HG03196 (cell line): Measurements from ENCODE around the gene COL13A1.

ENCODE experiments used
- ATAC-seq: cut with Tn5 transposase; IDR thresholded peaks from one replicate; pipeline ENCODE4 v1.9.1; 2021; ENCODE audit not compliant: unreplicated experiment

Gene COL13A1

GRCh38 chr10:69819716-69820506 is 18.2 kb downstream of the COL13A1 start:
- ATAC-seq: no peak

DNA sequence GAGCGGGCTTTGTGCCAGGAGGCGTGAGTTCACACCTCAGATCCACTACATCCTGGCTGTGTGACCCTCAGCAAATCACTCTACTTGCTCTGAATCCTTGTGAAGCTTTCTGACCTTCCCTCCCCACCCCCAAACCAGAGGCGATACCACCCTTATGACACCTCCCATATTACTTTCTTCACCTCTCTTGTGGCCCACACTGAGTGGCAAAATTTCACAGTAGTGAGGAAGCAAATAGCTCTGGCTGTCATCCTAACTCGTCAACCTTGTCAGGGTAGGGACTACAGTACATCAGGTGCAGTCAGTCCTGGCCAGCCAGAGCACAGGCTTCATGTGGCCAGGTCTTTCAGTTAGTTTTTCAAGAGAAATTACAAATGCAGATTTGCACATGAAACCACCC is 19.1 kb downstream of the COL13A1 start:
- ATAC-seq: no peak

- no peak for ATAC-seq
Observed at GRCh38 chr10:69825604-69826003, 23.9 kb downstream of the COL13A1 start.

- ATAC-seq: no peak
Observed at GRCh38 chr10:69826094-69826493, 24.4 kb downstream of the COL13A1 start.

DNA sequence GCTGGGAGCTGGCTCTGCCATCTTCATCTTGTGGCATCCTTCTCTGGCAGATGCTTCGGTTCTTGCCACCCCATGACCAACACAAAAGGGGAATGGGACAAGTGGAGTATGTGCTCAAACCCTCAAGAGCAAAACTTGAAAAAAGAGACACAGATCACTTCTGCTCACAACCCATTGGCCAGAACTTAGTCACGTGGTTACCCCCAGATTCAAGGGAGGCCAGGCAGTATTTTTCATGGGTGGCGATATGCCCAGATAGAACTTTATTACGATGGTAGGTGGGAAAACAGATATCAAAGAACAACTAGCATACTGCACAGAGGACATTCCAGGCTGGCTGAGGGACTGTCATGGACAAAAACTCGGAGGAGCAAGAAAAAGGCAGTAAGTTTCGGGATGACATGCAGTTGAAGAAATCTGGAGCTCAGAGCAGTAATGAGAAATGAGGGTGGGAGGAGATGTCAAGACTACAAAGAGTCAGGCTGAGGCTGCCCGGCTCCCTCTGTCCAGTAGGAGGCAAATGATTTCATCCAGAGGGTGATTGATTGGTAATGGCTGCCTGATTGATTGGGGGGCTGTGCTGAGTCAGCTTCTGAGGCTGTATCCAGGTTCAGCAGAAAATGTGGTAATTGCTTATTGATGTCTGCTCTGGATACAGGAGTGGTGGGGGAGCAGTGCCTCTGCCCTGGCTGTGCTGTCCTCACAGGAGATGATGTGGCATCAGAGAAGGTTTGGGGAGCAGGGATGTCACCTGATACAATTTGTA is 25.3 kb downstream of the COL13A1 start:
- ATAC-seq: no peak

DNA sequence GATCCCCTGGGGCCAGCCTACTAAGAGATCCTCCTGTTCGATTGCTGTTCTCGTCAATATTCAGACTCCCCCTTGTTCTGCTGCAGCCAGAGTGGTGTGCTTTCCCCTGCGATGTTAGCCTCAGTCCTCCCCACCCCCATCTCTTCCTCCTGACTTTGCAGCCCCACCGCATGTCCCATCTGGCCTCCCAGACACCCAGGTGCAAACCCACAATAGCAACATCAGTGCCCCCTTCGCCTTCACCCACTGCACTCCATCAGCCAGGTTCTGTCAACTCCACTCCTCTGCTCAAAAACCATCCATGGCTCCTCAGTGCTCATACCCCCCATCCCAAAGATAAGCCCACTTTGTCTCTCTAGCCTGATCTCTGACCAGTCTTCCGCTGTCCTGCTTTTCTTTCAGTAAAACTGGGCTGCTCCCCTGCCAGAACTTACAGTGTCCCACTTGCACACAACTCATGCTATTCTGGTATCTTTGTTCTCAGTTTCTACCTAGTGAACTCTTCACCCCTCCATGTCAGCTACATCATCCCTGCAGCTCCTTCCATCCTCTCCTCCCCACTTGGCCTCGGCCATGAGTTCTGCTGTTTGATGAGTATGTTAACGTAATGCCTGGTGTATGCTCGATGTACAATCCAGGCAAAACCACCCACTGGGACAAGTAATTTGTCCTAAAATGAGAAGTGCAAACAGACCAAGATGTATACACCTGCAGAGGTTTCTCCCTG is 26.6 kb downstream of the COL13A1 start:
- ATAC-seq: no peak

GRCh38 chr10:69829775-69830174 is 28.1 kb downstream of the COL13A1 start:
- no peak for ATAC-seq

GRCh38 chr10:69831231-69831855 is 29.6 kb downstream of the COL13A1 start:
- ATAC-seq: no peak

GRCh38 chr10:69835233-69835632 is 33.5 kb downstream of the COL13A1 start:
- no peak for ATAC-seq

- ATAC-seq: no peak
Observed at GRCh38 chr10:69835875-69836730, 34.4 kb downstream of the COL13A1 start.

- no peak for ATAC-seq
Observed at GRCh38 chr10:69836731-69837030, 35.0 kb downstream of the COL13A1 start.

DNA sequence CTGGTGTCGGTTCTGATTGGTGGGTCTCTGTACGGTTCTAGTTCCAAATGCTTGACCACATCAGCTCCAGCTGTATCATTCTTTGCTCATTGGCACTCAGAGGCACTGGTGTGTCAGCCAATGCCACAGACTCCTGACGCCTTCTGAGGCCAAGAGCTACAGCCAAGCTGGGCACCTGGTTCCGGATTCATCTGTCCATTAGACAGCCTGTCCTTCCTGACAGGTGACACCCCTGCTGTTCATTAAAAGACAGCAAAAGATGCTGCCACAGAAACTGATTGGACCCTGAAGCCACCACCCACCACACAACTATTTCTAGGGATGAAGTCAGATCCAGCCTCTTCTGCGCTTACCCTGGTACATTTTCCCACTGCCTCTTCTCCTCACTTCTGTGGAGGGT is 35.6 kb downstream of the COL13A1 start:
- ATAC-seq: no peak

DNA sequence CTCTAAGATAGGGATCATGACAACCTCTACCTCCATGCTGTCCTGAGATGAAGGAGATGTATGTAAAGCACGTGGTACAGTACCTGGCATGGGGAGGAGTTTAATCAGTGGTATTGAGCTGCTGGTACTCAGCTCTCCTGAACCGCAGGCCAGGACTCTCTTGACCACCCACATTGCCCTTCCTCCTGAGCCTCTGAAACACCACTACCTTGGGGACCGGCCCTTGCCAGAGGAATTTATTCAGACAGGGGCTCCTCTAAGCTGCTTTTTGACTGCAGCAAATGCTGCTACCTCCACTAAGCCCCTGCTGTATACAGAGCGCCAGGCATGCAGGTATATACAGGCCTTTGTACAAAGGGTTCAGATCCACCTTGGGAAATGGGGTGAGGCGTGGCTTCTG is 36.7 kb downstream of the COL13A1 start:
- ATAC-seq: no peak

GRCh38 chr10:69838853-69839252 is 37.1 kb downstream of the COL13A1 start:
- no peak for ATAC-seq

GRCh38 chr10:69839696-69840345 is 38.1 kb downstream of the COL13A1 start:
- no peak for ATAC-seq

GRCh38 chr10:69840773-69841172 is 39.1 kb downstream of the COL13A1 start:
- no peak for ATAC-seq

DNA sequence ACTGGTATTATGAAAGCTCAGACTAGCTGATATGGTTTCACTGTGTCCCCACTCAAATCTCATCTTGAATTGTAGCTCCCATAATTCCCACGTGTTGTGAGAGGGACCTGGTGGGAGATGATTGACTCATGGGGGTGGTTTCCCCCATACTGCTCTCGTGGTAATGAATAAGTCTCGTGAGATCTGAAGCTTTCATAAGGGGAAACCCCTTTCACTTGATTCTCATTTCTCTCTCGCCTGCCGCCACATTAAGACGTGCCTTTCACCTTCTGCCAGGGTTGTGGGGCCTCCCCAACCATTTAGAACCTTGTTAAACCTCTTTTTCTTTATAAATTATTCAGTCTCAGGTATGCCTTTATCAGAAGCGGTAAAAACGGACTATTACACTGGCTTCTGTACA is 40.3 kb downstream of the COL13A1 start:
- ATAC-seq: no peak

DNA sequence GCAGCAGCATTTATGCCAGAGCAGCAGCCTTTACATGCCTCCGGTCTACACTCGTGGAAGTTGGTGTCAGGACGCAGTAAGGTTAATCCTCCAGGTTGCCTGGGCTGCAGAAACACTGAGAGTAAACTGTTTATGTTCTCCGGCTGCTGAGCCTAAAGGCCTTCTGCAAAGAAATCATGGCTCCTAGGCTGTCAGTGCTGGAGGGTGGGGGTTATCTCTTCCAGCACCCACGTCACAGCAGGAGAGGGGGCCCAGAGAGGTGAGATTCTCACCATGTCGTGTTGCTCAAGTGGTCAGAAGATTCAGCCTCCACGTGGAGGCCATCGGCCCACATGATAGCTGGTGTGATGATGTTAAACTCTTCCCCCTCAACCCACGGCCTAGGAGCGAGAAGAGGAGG is 41.2 kb downstream of the COL13A1 start:
- ATAC-seq: no peak

DNA sequence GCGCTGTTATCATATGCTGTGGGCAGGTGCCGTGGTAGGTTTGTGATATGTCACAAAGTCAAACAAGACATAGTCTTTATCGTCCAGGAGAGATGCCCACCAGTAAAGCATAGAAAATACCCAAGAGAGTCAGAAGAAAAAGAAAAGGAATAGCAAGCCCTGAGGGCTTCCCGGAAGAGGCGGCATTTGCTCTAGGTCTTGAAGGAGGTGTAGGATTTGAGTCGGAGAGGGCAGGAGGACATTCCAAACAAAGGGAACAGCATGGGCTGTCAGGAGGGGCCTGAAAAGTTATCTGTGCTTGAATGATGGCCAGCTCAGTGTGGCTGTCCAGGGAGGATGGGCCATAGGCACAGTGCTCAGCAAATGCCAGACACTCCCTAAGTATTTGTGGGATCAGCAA is 42.2 kb downstream of the COL13A1 start:
- no peak for ATAC-seq

GRCh38 chr10:69844698-69845097 is 43.0 kb downstream of the COL13A1 start:
- ATAC-seq: no peak
